K562 (cell line): Measurements from ENCODE around the gene ARL17B. TPM values are rescaled to one million over a fixed set of nuclear protein-coding genes. Genes with fewer than 3 reads are reported as not detected.
"Not testable (repeated sequence)": the region's sequence is repeated elsewhere in the genome, so short reads cannot be mapped to it uniquely, and the experiment has no call there.

Source experiments
- ATF7 ChIP-seq: fragments of 450-650 bp; IDR thresholded peaks from 2 replicates; pipeline ENCODE4 v1.7.1; 2014; ENCODE audit warnings: mild to moderate bottlenecking, moderate library complexity
- C11orf30 ChIP-seq: fragments of 450-650 bp; IDR thresholded peaks from 2 replicates; pipeline ENCODE4 v1.6.1; 2016; ENCODE audit warnings: low read depth, mild to moderate bottlenecking
- CTBP1 ChIP-seq: fragments of 450-650 bp; IDR thresholded peaks from 2 replicates; pipeline ENCODE4 v1.6.1; 2016; ENCODE audit warnings: borderline replicate concordance
- DACH1 ChIP-seq: fragments of 450-650 bp; IDR thresholded peaks from 2 replicates; pipeline ENCODE4 v1.6.1; 2018; ENCODE audit not compliant: partially characterized antibody
- GATAD2A ChIP-seq: fragments of 450-650 bp; IDR thresholded peaks from 2 replicates; pipeline ENCODE4 v1.6.1; 2017
- NCOR1 ChIP-seq: fragments of 450-650 bp; IDR thresholded peaks from 2 replicates; pipeline ENCODE4 v1.6.1; 2016; ENCODE audit warnings: mild to moderate bottlenecking, moderate library complexity
- NFE2 ChIP-seq: IDR thresholded peaks from 2 replicates; pipeline ENCODE4 v1.6.1; 2014; ENCODE audit warnings: antibody characterized with exemption, low read depth
- SMARCA4 ChIP-seq: fragments of 450-650 bp; IDR thresholded peaks from 2 replicates; pipeline ENCODE4 v1.6.1; 2016
- SOX6 ChIP-seq: fragments of 450-650 bp; IDR thresholded peaks from 2 replicates; pipeline ENCODE4 v1.6.1; 2014; ENCODE audit warnings: mild to moderate bottlenecking
- ZNF316 ChIP-seq: fragments of 450-650 bp; IDR thresholded peaks from 2 replicates; pipeline ENCODE4 v1.6.1; 2016
- ZZZ3 ChIP-seq: fragments of 450-650 bp; IDR thresholded peaks from 2 replicates; pipeline ENCODE4 v1.6.1; 2016; ENCODE audit warnings: antibody characterized with exemption, mild to moderate bottlenecking, moderate library complexity
- polyA plus RNA-seq, 8 experiments: library from polyadenylated mRNA; depleted of rRNA in 4 of 8; stranded (reverse) in 5 of 8; unstranded in 3 of 8; fragments of >200 nt; fragmentation: Nextera tagmentation in 2 of 8; fragmentation: Illumina TruSeq in 1 of 8; extraction: Ambion mirVana in 2 of 8; extraction: Trizol in 1 of 8; gene quantifications; 2 replicates each; pipeline versions ENCODE4 v1.2.1 to v1.2.3, GENCODE V29; 2011 to 2014; ENCODE audit warnings: inconsistent platforms in 1 of 8, missing spikeins in 1 of 8
- total RNA-seq, 7 experiments: library from RNA; depleted of rRNA in 6 of 7; stranded (reverse); fragments of >200 nt in 6 of 7; fragmentation: Illumina TruSeq in 2 of 7; extraction: Trizol in 2 of 7; gene quantifications; 2 replicates each; pipeline versions ENCODE4 v1.2.1 to v1.2.3, GENCODE V29; 2011 to 2021; ENCODE audit warnings: low replicate concordance in 1 of 7
- TF ChIP-seq, protein P1 (sequence below), 2 experiments: fragments of 450-650 bp; conservative IDR thresholded peaks; 2 replicates each; pipeline ENCODE4 v1.6.1; 2017; ENCODE audit warnings: mild to moderate bottlenecking in 2 of 2, moderate library complexity in 2 of 2
- TF ChIP-seq, protein P2 (sequence below), 2 experiments: fragments of 450-650 bp; formaldehyde crosslinking in 1 of 2; IDR thresholded peaks; 2 replicates each; pipeline versions ENCODE4 v1.4.0 to v1.6.1; 2014 to 2020; ENCODE audit warnings: mild to moderate bottlenecking in 2 of 2, borderline replicate concordance in 1 of 2, low read depth in 1 of 2
- TF ChIP-seq, protein P3 (sequence below), 2 experiments: fragments of 450-650 bp; IDR thresholded peaks; 2 replicates each; pipeline ENCODE4 v1.6.1; 2018; ENCODE audit warnings: mild to moderate bottlenecking in 2 of 2, low read depth in 1 of 2; ENCODE audit not compliant: partially characterized antibody in 2 of 2

ARL17B gene
- total and polyA plus RNA-seq, 9 of the 15 experiments (the other 6 are each of a cell fraction or from before 2014, with no cell fraction given) = 4.0 to 24.2 (median 8.4) TPM

- TF ChIP-seq, protein P1, sequence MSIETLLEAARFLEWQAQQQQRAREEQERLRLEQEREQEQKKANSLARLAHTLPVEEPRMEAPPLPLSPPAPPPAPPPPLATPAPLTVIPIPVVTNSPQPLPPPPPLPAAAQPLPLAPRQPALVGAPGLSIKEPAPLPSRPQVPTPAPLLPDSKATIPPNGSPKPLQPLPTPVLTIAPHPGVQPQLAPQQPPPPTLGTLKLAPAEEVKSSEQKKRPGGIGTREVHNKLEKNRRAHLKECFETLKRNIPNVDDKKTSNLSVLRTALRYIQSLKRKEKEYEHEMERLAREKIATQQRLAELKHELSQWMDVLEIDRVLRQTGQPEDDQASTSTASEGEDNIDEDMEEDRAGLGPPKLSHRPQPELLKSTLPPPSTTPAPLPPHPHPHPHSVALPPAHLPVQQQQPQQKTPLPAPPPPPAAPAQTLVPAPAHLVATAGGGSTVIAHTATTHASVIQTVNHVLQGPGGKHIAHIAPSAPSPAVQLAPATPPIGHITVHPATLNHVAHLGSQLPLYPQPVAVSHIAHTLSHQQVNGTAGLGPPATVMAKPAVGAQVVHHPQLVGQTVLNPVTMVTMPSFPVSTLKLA (conservative IDR thresholded peaks at IDR 0.05) = peak in 1 of 2 experiments; percentile 24; a peak in 1 of 4 replicates
- peak; percentile 20; the same call in 1 of the 2 replicates for TF ChIP-seq SOX6
- TF ChIP-seq GATAD2A = 0 out of 2 replicates have a peak, but pooled peaks have one; percentile 22
- peak; percentile 44; the same call in 1 of the 2 replicates for TF ChIP-seq ZZZ3
- TF ChIP-seq ZNF316 = peak; percentile 72
- peak; percentile 64 for TF ChIP-seq NFE2
- TF ChIP-seq, protein P2, sequence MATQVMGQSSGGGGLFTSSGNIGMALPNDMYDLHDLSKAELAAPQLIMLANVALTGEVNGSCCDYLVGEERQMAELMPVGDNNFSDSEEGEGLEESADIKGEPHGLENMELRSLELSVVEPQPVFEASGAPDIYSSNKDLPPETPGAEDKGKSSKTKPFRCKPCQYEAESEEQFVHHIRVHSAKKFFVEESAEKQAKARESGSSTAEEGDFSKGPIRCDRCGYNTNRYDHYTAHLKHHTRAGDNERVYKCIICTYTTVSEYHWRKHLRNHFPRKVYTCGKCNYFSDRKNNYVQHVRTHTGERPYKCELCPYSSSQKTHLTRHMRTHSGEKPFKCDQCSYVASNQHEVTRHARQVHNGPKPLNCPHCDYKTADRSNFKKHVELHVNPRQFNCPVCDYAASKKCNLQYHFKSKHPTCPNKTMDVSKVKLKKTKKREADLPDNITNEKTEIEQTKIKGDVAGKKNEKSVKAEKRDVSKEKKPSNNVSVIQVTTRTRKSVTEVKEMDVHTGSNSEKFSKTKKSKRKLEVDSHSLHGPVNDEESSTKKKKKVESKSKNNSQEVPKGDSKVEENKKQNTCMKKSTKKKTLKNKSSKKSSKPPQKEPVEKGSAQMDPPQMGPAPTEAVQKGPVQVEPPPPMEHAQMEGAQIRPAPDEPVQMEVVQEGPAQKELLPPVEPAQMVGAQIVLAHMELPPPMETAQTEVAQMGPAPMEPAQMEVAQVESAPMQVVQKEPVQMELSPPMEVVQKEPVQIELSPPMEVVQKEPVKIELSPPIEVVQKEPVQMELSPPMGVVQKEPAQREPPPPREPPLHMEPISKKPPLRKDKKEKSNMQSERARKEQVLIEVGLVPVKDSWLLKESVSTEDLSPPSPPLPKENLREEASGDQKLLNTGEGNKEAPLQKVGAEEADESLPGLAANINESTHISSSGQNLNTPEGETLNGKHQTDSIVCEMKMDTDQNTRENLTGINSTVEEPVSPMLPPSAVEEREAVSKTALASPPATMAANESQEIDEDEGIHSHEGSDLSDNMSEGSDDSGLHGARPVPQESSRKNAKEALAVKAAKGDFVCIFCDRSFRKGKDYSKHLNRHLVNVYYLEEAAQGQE (IDR thresholded peaks at IDR 0.05; ENCODE audit: borderline replicate concordance) = peak; percentile 71; the same call in 1 of the 2 replicates
- TF ChIP-seq, protein P2 (CRISPR knock-in tag; IDR thresholded peaks at IDR 0.05; ENCODE audit: low read depth) = not testable (repeated sequence)
- peak; percentile 69; the same call in 1 of the 2 replicates for TF ChIP-seq CTBP1
- TF ChIP-seq ATF7 = peak; percentile 22; the same call in 1 of the 2 replicates
- TF ChIP-seq C11orf30 = peak; percentile 75
- TF ChIP-seq DACH1 = peak; percentile 36
- TF ChIP-seq, protein P3, sequence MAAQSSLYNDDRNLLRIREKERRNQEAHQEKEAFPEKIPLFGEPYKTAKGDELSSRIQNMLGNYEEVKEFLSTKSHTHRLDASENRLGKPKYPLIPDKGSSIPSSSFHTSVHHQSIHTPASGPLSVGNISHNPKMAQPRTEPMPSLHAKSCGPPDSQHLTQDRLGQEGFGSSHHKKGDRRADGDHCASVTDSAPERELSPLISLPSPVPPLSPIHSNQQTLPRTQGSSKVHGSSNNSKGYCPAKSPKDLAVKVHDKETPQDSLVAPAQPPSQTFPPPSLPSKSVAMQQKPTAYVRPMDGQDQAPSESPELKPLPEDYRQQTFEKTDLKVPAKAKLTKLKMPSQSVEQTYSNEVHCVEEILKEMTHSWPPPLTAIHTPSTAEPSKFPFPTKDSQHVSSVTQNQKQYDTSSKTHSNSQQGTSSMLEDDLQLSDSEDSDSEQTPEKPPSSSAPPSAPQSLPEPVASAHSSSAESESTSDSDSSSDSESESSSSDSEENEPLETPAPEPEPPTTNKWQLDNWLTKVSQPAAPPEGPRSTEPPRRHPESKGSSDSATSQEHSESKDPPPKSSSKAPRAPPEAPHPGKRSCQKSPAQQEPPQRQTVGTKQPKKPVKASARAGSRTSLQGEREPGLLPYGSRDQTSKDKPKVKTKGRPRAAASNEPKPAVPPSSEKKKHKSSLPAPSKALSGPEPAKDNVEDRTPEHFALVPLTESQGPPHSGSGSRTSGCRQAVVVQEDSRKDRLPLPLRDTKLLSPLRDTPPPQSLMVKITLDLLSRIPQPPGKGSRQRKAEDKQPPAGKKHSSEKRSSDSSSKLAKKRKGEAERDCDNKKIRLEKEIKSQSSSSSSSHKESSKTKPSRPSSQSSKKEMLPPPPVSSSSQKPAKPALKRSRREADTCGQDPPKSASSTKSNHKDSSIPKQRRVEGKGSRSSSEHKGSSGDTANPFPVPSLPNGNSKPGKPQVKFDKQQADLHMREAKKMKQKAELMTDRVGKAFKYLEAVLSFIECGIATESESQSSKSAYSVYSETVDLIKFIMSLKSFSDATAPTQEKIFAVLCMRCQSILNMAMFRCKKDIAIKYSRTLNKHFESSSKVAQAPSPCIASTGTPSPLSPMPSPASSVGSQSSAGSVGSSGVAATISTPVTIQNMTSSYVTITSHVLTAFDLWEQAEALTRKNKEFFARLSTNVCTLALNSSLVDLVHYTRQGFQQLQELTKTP (IDR thresholded peaks at IDR 0.05; ENCODE audit: low read depth in 1 of 2, partially characterized antibody in 2 of 2) = peak in 1 of 2 experiments; percentile 24
- TF ChIP-seq NCOR1 = peak; percentile 44; the same call in 1 of the 2 replicates
- peak; percentile 58; the same call in 1 of the 2 replicates for TF ChIP-seq SMARCA4
These were observed 74.8 kb downstream of the ARL17B start (continued) for GRCh38 chr17:46286764-46287221.
